Natural killer cell treated with Interleukin-12 subunit alpha and Interleukin-12 subunit beta and Interleukin-15 and Interleukin-18, amount 100 ng/mL, for 72 hours (primary cell): ENCODE results near the gene TMEM181. TPM values are rescaled to one million over a fixed set of nuclear protein-coding genes. Genes with fewer than 3 reads are reported as not detected.
"Not testable (repeated sequence)": the region's sequence is repeated elsewhere in the genome, so short reads cannot be mapped to it uniquely, and the experiment has no call there.

ENCODE experiments used
- ATAC-seq, 2 donors: fragments of 150-1000 bp; cut with Tn5 transposase in 1 of 2; sonication (Bioruptor Pico), chemical (Tn5 transposase) in 1 of 2; 2 replicates each; pipeline ENCODE4 v1.10.0; 2021
- DNase-seq: peaks from one replicate; pipeline ENCODE4 v3.0.0; 2022; ENCODE audit warnings: low spot score
- H3K27ac Mint-ChIP-seq, 2 donors: 1 replicate in 1 of 2; 2 replicates in 1 of 2; pipeline ENCODE4 v1.8.0; 2022; ENCODE audit warnings: mixed read lengths in 2 of 2, mild to moderate bottlenecking in 1 of 2, moderate library complexity in 1 of 2
- H3K27me3 Mint-ChIP-seq, 2 donors: 1 replicate in 1 of 2; 2 replicates in 1 of 2; pipeline ENCODE4 v1.8.0; 2022; ENCODE audit warnings: mixed read lengths in 2 of 2
- H3K36me3 Mint-ChIP-seq: one replicate; pipeline ENCODE4 v1.8.0; 2022; ENCODE audit warnings: mixed read lengths
- H3K4me1 Mint-ChIP-seq, 2 donors: 1 replicate in 1 of 2; 2 replicates in 1 of 2; pipeline ENCODE4 v1.8.0; 2022; ENCODE audit warnings: low read depth in 2 of 2, mixed read lengths in 2 of 2, mild to moderate bottlenecking in 1 of 2
- H3K4me3 Mint-ChIP-seq: one replicate; pipeline ENCODE4 v1.8.0; 2022; ENCODE audit warnings: mixed read lengths
- H3K9me3 Mint-ChIP-seq: 2 replicates; pipeline ENCODE4 v1.8.0; 2022; ENCODE audit warnings: mixed read lengths
- total RNA-seq, 2 donors: library from RNA; stranded (reverse); gene quantifications; one replicate each; pipeline ENCODE4 v1.2.3, GENCODE V29; 2022

Gene TMEM181
- total RNA-seq, 2 donors from 2014 or later = 19.6 to 30.9 TPM

- H3K27ac Mint-ChIP-seq = no peak overlapping the region
- no peaks in the 10 kb centered on the region for H3K9me3 Mint-ChIP-seq
- DNase-seq = no peak
- H3K27me3 Mint-ChIP-seq = peaks cover 43 to 62% of the 10 kb centered on the region in 2 donors
- H3K4me1 Mint-ChIP-seq = no peaks in the 10 kb centered on the region
- peaks cover 17% of the 10 kb centered on the region for H3K36me3 Mint-ChIP-seq
- no peak for ATAC-seq
- H3K4me3 Mint-ChIP-seq = no peak overlapping the region
Measured at GRCh38 chr6:158524311-158524710, 35.6 kb upstream of the TMEM181 start.

DNA sequence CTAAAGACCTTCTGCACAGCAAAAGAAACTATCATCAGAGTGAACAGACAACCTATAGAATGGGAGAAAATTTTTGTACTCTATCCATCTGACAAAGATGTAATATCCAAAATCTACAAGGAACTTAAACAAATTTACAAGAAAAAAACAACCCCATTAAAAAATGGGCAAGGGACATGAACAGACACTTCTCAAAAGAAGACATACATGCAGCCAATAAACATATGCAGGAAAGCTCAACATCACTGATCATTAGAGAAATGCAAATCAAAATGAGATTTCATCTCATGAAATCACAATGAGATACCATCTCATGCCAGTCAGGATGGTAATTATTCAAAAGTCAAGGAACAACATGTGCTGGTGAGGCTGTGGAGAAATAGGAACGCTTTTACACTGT, 32.0 kb upstream of the TMEM181 start:
- ATAC-seq, H3K4me3 Mint-ChIP-seq, H3K4me1 Mint-ChIP-seq, H3K27ac Mint-ChIP-seq, DNase-seq, H3K9me3 Mint-ChIP-seq: not testable (repeated sequence)
- Mint-ChIP-seq H3K36me3 (peaks cover 22% of the 10 kb centered on the region), H3K27me3 (peaks cover 56 to 78% of the 10 kb centered on the region in 2 donors)

- no peak overlapping the region for H3K27ac Mint-ChIP-seq
- no peak overlapping the region for H3K4me3 Mint-ChIP-seq
- H3K36me3 Mint-ChIP-seq = peaks cover 22% of the 10 kb centered on the region
- ATAC-seq (no peak), DNase-seq (no peak)
- H3K27me3 Mint-ChIP-seq = peaks cover 56 to 76% of the 10 kb centered on the region in 2 donors
- H3K4me1 Mint-ChIP-seq = no peaks in the 10 kb centered on the region
- H3K9me3 Mint-ChIP-seq = no peaks in the 10 kb centered on the region
Measured at GRCh38 chr6:158528826-158529225, 31.1 kb upstream of the TMEM181 start.

DNA sequence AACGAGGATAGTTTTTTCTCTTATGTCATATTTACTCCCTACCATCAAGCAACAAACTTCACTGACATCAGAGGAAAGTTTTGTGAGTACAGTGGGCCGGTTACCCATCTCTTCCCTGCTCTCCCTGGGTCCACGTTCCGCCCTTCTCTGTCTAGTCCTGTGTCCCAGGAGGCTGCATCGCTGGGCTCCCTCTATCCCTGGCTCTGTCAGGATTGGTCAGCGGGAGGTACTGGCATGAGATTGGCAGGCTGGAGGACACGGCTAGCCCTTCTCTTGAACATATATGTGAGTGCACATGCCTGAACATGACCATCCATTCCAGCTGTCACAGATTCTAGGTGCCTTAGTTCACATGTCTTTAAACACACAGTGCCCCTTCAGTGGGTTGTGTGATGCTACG, 30.3 kb upstream of the TMEM181 start:
- Mint-ChIP-seq H3K27ac (no peak overlapping the region), H3K9me3 (no peaks in the 10 kb centered on the region), H3K27me3 (peaks cover 49 to 68% of the 10 kb centered on the region in 2 donors), H3K36me3 (peaks cover 22% of the 10 kb centered on the region), H3K4me3 (no peak overlapping the region), H3K4me1 (no peaks in the 10 kb centered on the region)
- ATAC-seq (no peak), DNase-seq (no peak)

DNA sequence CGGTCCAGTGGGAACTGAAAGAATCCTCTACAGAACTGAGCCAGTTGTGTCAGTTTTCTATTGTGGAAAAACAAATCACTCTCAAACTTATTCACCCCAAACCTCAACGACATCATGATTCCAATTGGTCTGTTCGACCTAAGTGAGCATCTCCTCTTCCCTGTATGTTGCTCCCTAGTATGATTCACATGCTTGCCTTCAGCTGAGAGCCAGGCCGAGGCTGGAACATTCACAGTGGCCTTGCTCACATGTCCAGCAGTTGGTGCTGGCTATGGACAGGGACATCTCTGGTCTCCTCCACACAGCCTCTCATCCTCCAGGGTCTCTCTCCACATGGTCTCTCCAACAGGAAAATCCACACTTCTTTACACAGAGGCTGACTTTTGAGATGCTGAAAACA, 28.3 kb upstream of the TMEM181 start:
- no peak for ATAC-seq
- H3K27me3 Mint-ChIP-seq = peaks cover 37 to 58% of the 10 kb centered on the region in 2 donors

GRCh38 chr6:158531970-158532369, 27.9 kb upstream of the TMEM181 start:
- Mint-ChIP-seq H3K9me3 (no peaks in the 10 kb centered on the region), H3K27me3 (peaks cover 33 to 54% of the 10 kb centered on the region in 2 donors), H3K36me3 (peaks cover 20% of the 10 kb centered on the region), H3K27ac (no peak overlapping the region), H3K4me1 (peaks cover 0 to 3% of the 10 kb centered on the region in 2 donors), H3K4me3 (no peak overlapping the region)
- ATAC-seq (no peak), DNase-seq (no peak)

More for the DNA sequence above, 28.3 kb upstream of the TMEM181 start:
- H3K27ac Mint-ChIP-seq = no peak overlapping the region
- H3K4me3 Mint-ChIP-seq = no peak overlapping the region
- peaks cover 0 to 3% of the 10 kb centered on the region in 2 donors for H3K4me1 Mint-ChIP-seq
- H3K9me3 Mint-ChIP-seq = no peaks in the 10 kb centered on the region
- no peak for DNase-seq
- peaks cover 24% of the 10 kb centered on the region for H3K36me3 Mint-ChIP-seq

- Mint-ChIP-seq H3K4me3 (peak overlapping the region; percentile 49), H3K36me3 (peaks cover 14% of the 10 kb centered on the region), H3K27ac (no peak overlapping the region), H3K27me3 (peaks cover 36 to 52% of the 10 kb centered on the region in 2 donors), H3K9me3 (no peaks in the 10 kb centered on the region), H3K4me1 (peaks cover 0 to 3% of the 10 kb centered on the region in 2 donors)
- DNase-seq = peak; percentile 81
- ATAC-seq = peak; percentile 69 to 79
Measured at GRCh38 chr6:158536084-158536890, 23.6 kb upstream of the TMEM181 start.

GRCh38 chr6:158536891-158537798, 22.7 kb upstream of the TMEM181 start:
- peaks cover 9% of the 10 kb centered on the region for H3K36me3 Mint-ChIP-seq
- H3K9me3 Mint-ChIP-seq = no peaks in the 10 kb centered on the region
- H3K4me1 Mint-ChIP-seq = peaks cover 0 to 3% of the 10 kb centered on the region in 2 donors
- DNase-seq = no peak
- no peak overlapping the region for H3K27ac Mint-ChIP-seq
- peak; percentile 56 to 74 for ATAC-seq
- H3K4me3 Mint-ChIP-seq = peak overlapping the region; percentile 17
- peaks cover 30 to 44% of the 10 kb centered on the region in 2 donors for H3K27me3 Mint-ChIP-seq

DNA sequence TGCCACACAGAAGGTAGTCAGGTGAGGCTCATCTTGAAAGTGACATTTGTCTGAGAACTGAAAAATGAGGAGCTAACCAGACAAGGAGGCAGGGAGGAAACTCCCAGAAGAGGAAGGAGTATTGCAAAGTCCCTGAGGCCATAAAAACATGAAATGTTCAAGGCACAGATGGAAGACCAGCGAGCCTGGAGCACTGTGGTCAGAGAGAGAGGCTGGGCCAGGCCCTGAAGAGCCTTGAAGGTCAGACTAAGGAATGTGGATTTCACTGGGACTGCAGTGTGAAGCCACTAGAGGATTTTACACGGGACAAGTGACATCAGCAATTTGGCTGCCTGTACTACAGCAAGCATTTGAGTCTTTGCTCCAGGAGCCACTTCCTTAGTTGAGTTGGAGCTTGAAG, 21.1 kb upstream of the TMEM181 start:
- H3K4me1 Mint-ChIP-seq = peaks cover 0 to 3% of the 10 kb centered on the region in 2 donors
- peaks cover 27 to 32% of the 10 kb centered on the region in 2 donors for H3K27me3 Mint-ChIP-seq
- DNase-seq (no peak), ATAC-seq (no peak)
- H3K36me3 Mint-ChIP-seq = peaks cover 9% of the 10 kb centered on the region
- no peak overlapping the region for H3K27ac Mint-ChIP-seq
- H3K4me3 Mint-ChIP-seq = no peak overlapping the region
- H3K9me3 Mint-ChIP-seq = no peaks in the 10 kb centered on the region

GRCh38 chr6:158539413-158539812, 20.5 kb upstream of the TMEM181 start:
- ATAC-seq (no peak), DNase-seq (no peak)
- peaks cover 0 to 3% of the 10 kb centered on the region in 2 donors for H3K4me1 Mint-ChIP-seq
- H3K27ac Mint-ChIP-seq = no peak overlapping the region
- peaks cover 9% of the 10 kb centered on the region for H3K36me3 Mint-ChIP-seq
- peaks cover 30 to 32% of the 10 kb centered on the region in 2 donors for H3K27me3 Mint-ChIP-seq
- H3K4me3 Mint-ChIP-seq = no peak overlapping the region
- H3K9me3 Mint-ChIP-seq = no peaks in the 10 kb centered on the region

- Mint-ChIP-seq H3K27me3 (peaks cover 30 to 32% of the 10 kb centered on the region in 2 donors), H3K4me3 (no peak overlapping the region), H3K36me3 (peaks cover 9% of the 10 kb centered on the region), H3K4me1 (peaks cover 0 to 3% of the 10 kb centered on the region in 2 donors), H3K9me3 (no peaks in the 10 kb centered on the region), H3K27ac (no peak overlapping the region)
- DNase-seq = no peak
- ATAC-seq = no peak
Measured at GRCh38 chr6:158539881-158540280, 20.0 kb upstream of the TMEM181 start.

DNA sequence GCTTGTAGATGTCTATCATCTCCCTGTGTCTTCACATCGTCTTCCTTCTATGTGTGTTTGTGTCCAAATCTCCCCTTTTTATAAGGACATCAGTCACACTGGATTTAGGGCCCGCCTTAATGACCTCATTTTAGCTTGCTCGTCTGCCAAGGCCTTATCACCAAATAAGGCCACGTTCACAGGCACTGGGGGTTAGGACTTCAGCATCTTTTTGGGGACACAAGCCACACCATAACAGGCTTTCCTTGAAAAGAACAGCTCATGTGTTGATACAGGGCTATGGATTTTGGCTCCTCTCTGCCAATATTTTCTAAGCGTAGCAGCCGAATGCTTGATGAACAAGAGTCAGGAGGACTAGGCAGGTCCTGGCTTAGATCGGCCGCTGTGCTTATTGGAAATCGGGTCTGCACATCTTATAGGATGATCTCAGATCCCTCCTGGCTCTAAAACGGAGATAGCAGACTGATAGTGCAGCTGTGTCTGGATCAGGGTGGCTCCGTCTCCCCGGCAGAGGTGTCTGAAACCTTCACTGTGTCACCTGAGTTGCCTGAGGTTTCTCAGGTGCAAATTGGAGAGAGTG, 16.2 kb upstream of the TMEM181 start:
- ATAC-seq (no peak), DNase-seq (no peak)
- Mint-ChIP-seq H3K4me3 (no peak overlapping the region), H3K36me3 (no peaks in the 10 kb centered on the region), H3K27me3 (peaks cover 23 to 27% of the 10 kb centered on the region in 2 donors), H3K4me1 (no peaks in the 10 kb centered on the region), H3K9me3 (no peaks in the 10 kb centered on the region), H3K27ac (peak overlapping the region in 1 of 2 donors; percentile 8)

GRCh38 chr6:158544428-158544827, 15.5 kb upstream of the TMEM181 start:
- no peak for DNase-seq
- H3K4me1 Mint-ChIP-seq = no peaks in the 10 kb centered on the region
- no peaks in the 10 kb centered on the region for H3K36me3 Mint-ChIP-seq
- H3K27ac Mint-ChIP-seq = no peak overlapping the region
- no peak overlapping the region for H3K4me3 Mint-ChIP-seq
- H3K27me3 Mint-ChIP-seq = peaks cover 20 to 21% of the 10 kb centered on the region in 2 donors
- no peaks in the 10 kb centered on the region for H3K9me3 Mint-ChIP-seq
- ATAC-seq = no peak
